NCI-H1048 (cell line): ENCODE results near the gene BDKRB2.
A peak's percentile ranks its signal among the peaks of the same experiment; 100 is the strongest.

Experiments used
- DNase-seq: peaks from one replicate; lab custom pipeline; 2025; lab: John Stamatoyannopoulos, UW

BDKRB2 gene

GRCh38 chr14:96252999-96253539 lies 48.4 kb downstream of the BDKRB2 start:
- no peak for DNase-seq

GRCh38 chr14:96254687-96255086 lies 50.0 kb downstream of the BDKRB2 start:
- no peak for DNase-seq

GRCh38 chr14:96255501-96256366 lies 51.1 kb downstream of the BDKRB2 start, which contains the start of gene BDKRB1:
BDKRB1 (plus strand) TSS chr14:96256210; CDS start chr14:96263683, 7,473 bp downstream.
- DNase-seq = no peak

GRCh38 chr14:96256407-96256806 lies 51.8 kb downstream of the BDKRB2 start:
- DNase-seq = no peak

GRCh38 chr14:96257056-96257455 lies 52.4 kb downstream of the BDKRB2 start:
- DNase-seq = no peak

- DNase-seq = no peak
These were observed 53.3 kb downstream of the BDKRB2 start for GRCh38 chr14:96257900-96258299.

GRCh38 chr14:96260341-96260821 lies 55.7 kb downstream of the BDKRB2 start:
- no peak for DNase-seq

- DNase-seq = no peak
These were observed 56.4 kb downstream of the BDKRB2 start for GRCh38 chr14:96261053-96261452.

- no peak for DNase-seq
These were observed 57.4 kb downstream of the BDKRB2 start for GRCh38 chr14:96261772-96262655.

- no peak for DNase-seq
These were observed 58.9 kb downstream of the BDKRB2 start for GRCh38 chr14:96263347-96264199.

- no peak for DNase-seq
These were observed 59.5 kb downstream of the BDKRB2 start for GRCh38 chr14:96264200-96264553.

- DNase-seq = no peak
These were observed 60.2 kb downstream of the BDKRB2 start for GRCh38 chr14:96264853-96265252.

GRCh38 chr14:96265383-96266095 lies 60.9 kb downstream of the BDKRB2 start:
- no peak for DNase-seq

- DNase-seq = peak; percentile 10
These were observed 62.7 kb downstream of the BDKRB2 start for GRCh38 chr14:96267336-96267735.

GRCh38 chr14:96267916-96268315 lies 63.3 kb downstream of the BDKRB2 start:
- no peak for DNase-seq

GRCh38 chr14:96268431-96269358 lies 64.1 kb downstream of the BDKRB2 start:
- DNase-seq = no peak

- DNase-seq = no peak
These were observed 64.7 kb downstream of the BDKRB2 start for GRCh38 chr14:96269359-96269710.

- DNase-seq = no peak
These were observed 66.2 kb downstream of the BDKRB2 start for GRCh38 chr14:96270565-96271420.

- no peak for DNase-seq
These were observed 66.8 kb downstream of the BDKRB2 start for GRCh38 chr14:96271421-96271762.
